ENCODE results near the gene GOLGA6L2. TPM values are rescaled to one million over a fixed set of nuclear protein-coding genes. Genes with fewer than 3 reads are reported as not detected.
"Not testable (repeated sequence)": the region's sequence is repeated elsewhere in the genome, so short reads cannot be mapped to it uniquely, and the experiment has no call there.

Gene GOLGA6L2
- total RNA-seq, 1 donor from 2014 or later: not detected

GRCh38 chr15:23402544-23402943 lies 44.5 kb downstream of the GOLGA6L2 start:
- H3K4me1 Mint-ChIP-seq (ENCODE audit: unreplicated experiment): no peaks in the 10 kb centered on the region
- no peak overlapping the region for H3K27ac Mint-ChIP-seq
- peaks cover 4% of the 10 kb centered on the region for H3K36me3 Mint-ChIP-seq
- no peak for DNase-seq (ENCODE audit: extremely low spot score, unreplicated experiment)
- H3K4me3 Mint-ChIP-seq: no peak overlapping the region
- peaks cover 7% of the 10 kb centered on the region for H3K9me3 Mint-ChIP-seq
- H3K27me3 Mint-ChIP-seq: no peaks in the 10 kb centered on the region
- TF ChIP-seq CTCF (conservative IDR thresholded peaks at IDR 0.05): no peak

GRCh38 chr15:23402140-23402539 lies 44.9 kb downstream of the GOLGA6L2 start:
- H3K4me1 Mint-ChIP-seq (ENCODE audit: unreplicated experiment): no peaks in the 10 kb centered on the region
- no peak for DNase-seq (ENCODE audit: extremely low spot score, unreplicated experiment)
- H3K36me3 Mint-ChIP-seq: peaks cover 4% of the 10 kb centered on the region
- no peak overlapping the region for H3K4me3 Mint-ChIP-seq
- no peaks in the 10 kb centered on the region for H3K27me3 Mint-ChIP-seq
- no peak for TF ChIP-seq CTCF (conservative IDR thresholded peaks at IDR 0.05)
- no peak overlapping the region for H3K27ac Mint-ChIP-seq
- peaks cover 6% of the 10 kb centered on the region for H3K9me3 Mint-ChIP-seq

DNA sequence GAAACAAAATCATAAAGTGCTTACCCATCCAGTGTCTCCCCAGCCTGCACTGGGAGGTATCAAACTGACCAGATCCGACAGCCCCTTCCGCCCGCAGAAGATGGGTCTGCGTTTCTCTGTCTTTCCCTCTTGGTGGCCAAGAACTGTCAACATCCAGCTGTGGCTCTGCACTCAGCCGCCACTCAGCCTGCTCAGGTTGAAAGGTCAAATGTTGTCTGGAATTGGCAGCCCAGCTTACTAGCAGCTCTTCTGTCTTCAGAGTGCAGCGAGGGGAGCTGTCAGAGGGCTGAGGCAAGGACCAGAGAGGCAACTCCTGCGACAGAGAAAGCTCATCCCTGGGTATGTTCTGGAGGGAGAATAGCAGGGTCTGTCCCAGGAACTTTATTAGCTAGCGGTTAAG lies 45.4 kb downstream of the GOLGA6L2 start:
- Mint-ChIP-seq H3K27ac (no peak overlapping the region), H3K36me3 (no peaks in the 10 kb centered on the region), H3K4me3 (no peak overlapping the region), H3K9me3 (peaks cover under 1% of the 10 kb centered on the region), H3K27me3 (no peaks in the 10 kb centered on the region), H3K4me1 (ENCODE audit: unreplicated experiment) (no peaks in the 10 kb centered on the region)
- no peak for DNase-seq (ENCODE audit: extremely low spot score, unreplicated experiment)
- no peak for TF ChIP-seq CTCF (conservative IDR thresholded peaks at IDR 0.05)

- H3K9me3 Mint-ChIP-seq; H3K4me3 Mint-ChIP-seq; H3K27ac Mint-ChIP-seq; H3K36me3 Mint-ChIP-seq; DNase-seq (ENCODE audit: extremely low spot score, unreplicated experiment); H3K4me1 Mint-ChIP-seq (ENCODE audit: unreplicated experiment); H3K27me3 Mint-ChIP-seq: not testable (repeated sequence)
Observed at GRCh38 chr15:23399207-23399606, 47.8 kb downstream of the GOLGA6L2 start.

DNA sequence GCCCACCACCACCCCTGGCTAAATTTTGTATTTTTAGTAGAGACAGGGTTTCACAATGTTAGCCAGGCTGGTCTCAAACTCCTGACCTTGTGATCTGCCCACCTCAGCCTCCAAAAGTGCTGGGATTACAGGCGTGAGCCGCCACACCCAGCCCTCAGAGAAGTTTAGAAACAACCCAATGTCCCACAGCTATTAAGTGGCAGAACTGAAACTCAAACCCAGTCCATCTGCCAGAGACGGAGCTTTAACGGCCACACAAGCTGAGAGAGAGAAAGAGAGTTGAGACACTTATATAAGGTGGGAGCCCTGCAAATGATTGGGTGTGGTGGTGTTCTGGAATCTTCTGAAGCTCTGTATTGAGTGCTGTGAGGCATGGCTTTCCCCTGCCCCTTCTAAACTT lies 48.7 kb downstream of the GOLGA6L2 start:
- H3K4me3 Mint-ChIP-seq, H3K27ac Mint-ChIP-seq, H3K9me3 Mint-ChIP-seq: not testable (repeated sequence)

DNA sequence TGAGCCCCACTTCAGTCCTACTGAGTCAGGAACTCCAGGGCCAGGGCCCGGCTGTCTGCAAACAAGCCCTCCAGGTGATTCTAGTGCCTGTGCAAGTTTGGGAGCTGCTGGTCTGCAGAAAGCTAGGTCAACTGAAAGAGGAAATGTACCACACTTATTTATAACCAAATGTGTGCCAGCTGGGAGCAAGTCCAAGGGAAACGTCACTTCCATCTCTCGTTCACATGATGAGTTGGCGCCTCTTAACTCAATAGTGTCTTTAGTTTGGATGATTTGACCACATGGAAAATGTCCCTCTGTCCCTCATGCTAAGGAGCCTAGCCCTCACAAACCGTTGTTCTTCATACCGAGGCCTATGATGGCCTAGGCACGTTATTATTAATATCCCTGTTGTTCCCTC lies 49.3 kb downstream of the GOLGA6L2 start:
- DNase-seq (ENCODE audit: extremely low spot score, unreplicated experiment): no peak
- Mint-ChIP-seq H3K27me3 (no peaks in the 10 kb centered on the region), H3K4me1 (ENCODE audit: unreplicated experiment) (no peaks in the 10 kb centered on the region), H3K9me3 (no peaks in the 10 kb centered on the region), H3K27ac (no peak overlapping the region), H3K4me3 (no peak overlapping the region), H3K36me3 (no peaks in the 10 kb centered on the region)
- TF ChIP-seq CTCF (conservative IDR thresholded peaks at IDR 0.05): no peak

More for the DNA sequence above, 48.7 kb downstream of the GOLGA6L2 start:
- H3K4me1 Mint-ChIP-seq (ENCODE audit: unreplicated experiment); H3K36me3 Mint-ChIP-seq; H3K27me3 Mint-ChIP-seq; DNase-seq (ENCODE audit: extremely low spot score, unreplicated experiment): not testable (repeated sequence)

- no peak for DNase-seq (ENCODE audit: extremely low spot score, unreplicated experiment)
- no peaks in the 10 kb centered on the region for H3K36me3 Mint-ChIP-seq
- no peak overlapping the region for H3K4me3 Mint-ChIP-seq
- H3K27ac Mint-ChIP-seq: no peak overlapping the region
- no peak for TF ChIP-seq CTCF (conservative IDR thresholded peaks at IDR 0.05)
- H3K27me3 Mint-ChIP-seq: no peaks in the 10 kb centered on the region
- no peaks in the 10 kb centered on the region for H3K4me1 Mint-ChIP-seq (ENCODE audit: unreplicated experiment)
- no peaks in the 10 kb centered on the region for H3K9me3 Mint-ChIP-seq
Observed at GRCh38 chr15:23395832-23396231, 51.2 kb downstream of the GOLGA6L2 start.

Measured in type B pancreatic cell (in vitro differentiated cells).